Measurements from ENCODE around the gene RPRD1A. TPM values are rescaled to one million over a fixed set of nuclear protein-coding genes. Genes with fewer than 3 reads are reported as not detected.
"Not testable (repeated sequence)": the region's sequence is repeated elsewhere in the genome, so short reads cannot be mapped to it uniquely, and the experiment has no call there.

Gene RPRD1A
- total RNA-seq, 1 donor from 2014 or later = 41.3 TPM

- DNase-seq (ENCODE audit: low read depth) = no peak
- H3K4me3 ChIP-seq (ENCODE audit: low read depth, low read length) = no peak overlapping the region
- no peak for TF ChIP-seq CTCF (conservative IDR thresholded peaks at IDR 0.05; ENCODE audit: low read depth, low read length)
Measured at GRCh38 chr18:36031903-36032302, 35.5 kb downstream of the RPRD1A start.

GRCh38 chr18:36031407-36031806 is 36.0 kb downstream of the RPRD1A start:
- TF ChIP-seq CTCF (conservative IDR thresholded peaks at IDR 0.05; ENCODE audit: low read depth, low read length) = no peak
- no peak for DNase-seq (ENCODE audit: low read depth)
- H3K4me3 ChIP-seq (ENCODE audit: low read depth, low read length) = no peak overlapping the region

GRCh38 chr18:36028859-36029258 is 38.5 kb downstream of the RPRD1A start:
- DNase-seq (ENCODE audit: low read depth) = no peak
- TF ChIP-seq CTCF (conservative IDR thresholded peaks at IDR 0.05; ENCODE audit: low read depth, low read length) = no peak
- no peak overlapping the region for H3K4me3 ChIP-seq (ENCODE audit: low read depth, low read length)

GRCh38 chr18:36025025-36025424 is 42.3 kb downstream of the RPRD1A start:
- no peak for DNase-seq (ENCODE audit: low read depth)
- TF ChIP-seq CTCF (conservative IDR thresholded peaks at IDR 0.05; ENCODE audit: low read depth, low read length) = no peak
- no peak overlapping the region for H3K4me3 ChIP-seq (ENCODE audit: low read depth, low read length)

GRCh38 chr18:36024241-36024640 is 43.1 kb downstream of the RPRD1A start:
- not testable (repeated sequence) for DNase-seq (ENCODE audit: low read depth); H3K4me3 ChIP-seq (ENCODE audit: low read depth, low read length)

GRCh38 chr18:36023336-36023735 is 44.0 kb downstream of the RPRD1A start:
- no peak for TF ChIP-seq CTCF (conservative IDR thresholded peaks at IDR 0.05; ENCODE audit: low read depth, low read length)
- DNase-seq (ENCODE audit: low read depth) = no peak
- no peak overlapping the region for H3K4me3 ChIP-seq (ENCODE audit: low read depth, low read length)

- DNase-seq (ENCODE audit: low read depth) = no peak
- no peak for TF ChIP-seq CTCF (conservative IDR thresholded peaks at IDR 0.05; ENCODE audit: low read depth, low read length)
- no peak overlapping the region for H3K4me3 ChIP-seq (ENCODE audit: low read depth, low read length)
Measured at GRCh38 chr18:36020174-36020711, 47.1 kb downstream of the RPRD1A start.

Measured in epithelial cell of proximal tubule (primary cell).